Loucy (cell line): ENCODE results near the gene ASIC5.

Experiments used
- CTCF ChIP-seq: fragments of 200-600 bp; sonication (generic); conservative IDR thresholded peaks from 2 replicates; pipeline ENCODE4 v1.5.1; 2014; ENCODE audit warnings: mild to moderate bottlenecking, antibody characterized with exemption, low read length
- EZH2phosphoT487 ChIP-seq: fragments of 200-600 bp; IDR thresholded peaks from 2 replicates; pipeline ENCODE4 v1.6.1; 2018; ENCODE audit warnings: antibody characterized with exemption, mild to moderate bottlenecking, moderate library complexity, borderline replicate concordance

DNA sequence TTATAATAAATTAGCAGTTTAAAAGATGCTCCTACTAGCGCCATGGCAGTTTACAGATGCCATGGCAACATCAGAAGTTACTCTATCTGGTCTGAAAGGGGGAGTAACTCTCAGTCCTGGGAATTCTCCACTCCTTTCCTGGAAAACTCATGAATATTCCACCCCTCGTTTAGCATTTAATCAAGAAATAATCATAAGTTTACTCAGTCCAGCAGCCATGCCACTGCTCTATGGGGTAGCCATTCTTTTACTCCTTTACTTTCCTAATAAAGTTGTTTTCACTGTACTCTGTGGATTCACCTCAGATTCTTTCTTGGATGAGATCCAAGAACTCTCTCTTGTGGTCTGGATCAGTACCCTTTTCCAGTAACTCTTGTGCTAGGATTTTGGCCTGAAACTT, 55.0 kb downstream of the ASIC5 start:
- TF ChIP-seq EZH2phosphoT487 (no peak), CTCF (no peak)
